Measurements from ENCODE around the gene GMEB2.
"Not testable (repeated sequence)": the region's sequence is repeated elsewhere in the genome, so short reads cannot be mapped to it uniquely, and the experiment has no call there.

The GMEB2 gene

DNA sequence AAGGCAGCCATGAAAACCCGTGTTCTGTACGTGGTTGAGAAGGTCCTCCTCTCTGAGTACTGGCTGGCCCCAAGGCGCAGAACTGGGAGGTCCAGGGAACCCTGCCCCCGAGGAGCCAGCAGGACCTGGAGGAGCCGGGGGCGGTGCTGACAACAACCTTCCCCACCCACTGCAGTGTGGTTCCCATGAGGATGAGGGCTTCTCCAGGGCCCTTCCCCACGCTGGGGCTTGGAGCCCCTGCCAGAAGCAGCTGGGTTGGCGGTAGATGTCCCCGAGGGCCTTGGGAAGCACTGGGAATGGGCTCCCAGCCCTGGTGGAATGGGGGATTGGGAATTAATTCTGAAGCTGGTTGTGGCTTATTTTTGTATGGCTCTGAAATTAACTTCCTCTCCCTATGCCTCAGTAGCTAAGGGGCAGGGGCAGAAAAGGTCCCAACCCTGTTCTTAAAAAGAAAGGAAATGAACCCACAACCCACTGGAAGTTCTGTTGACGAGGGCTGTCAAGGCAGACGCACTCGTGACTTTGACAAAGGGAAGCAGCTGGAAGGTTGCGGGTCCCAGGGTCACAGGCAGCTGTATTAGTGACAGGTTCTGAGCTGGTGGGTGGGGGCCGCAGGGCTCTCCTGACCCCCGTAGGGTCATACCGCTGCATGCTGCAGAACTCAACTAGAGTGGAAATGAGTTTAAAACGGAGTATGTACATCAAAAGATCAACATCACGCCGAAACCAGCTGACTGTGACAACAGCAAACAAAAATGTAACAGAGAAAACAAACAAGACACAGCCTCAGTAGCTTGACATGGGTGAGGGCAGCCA, 38.9 kb downstream of the GMEB2 start:
- no peak for DNase-seq

- no peak for DNase-seq
Observed at GRCh38 chr20:63587256-63587655, 39.6 kb downstream of the GMEB2 start.

DNA sequence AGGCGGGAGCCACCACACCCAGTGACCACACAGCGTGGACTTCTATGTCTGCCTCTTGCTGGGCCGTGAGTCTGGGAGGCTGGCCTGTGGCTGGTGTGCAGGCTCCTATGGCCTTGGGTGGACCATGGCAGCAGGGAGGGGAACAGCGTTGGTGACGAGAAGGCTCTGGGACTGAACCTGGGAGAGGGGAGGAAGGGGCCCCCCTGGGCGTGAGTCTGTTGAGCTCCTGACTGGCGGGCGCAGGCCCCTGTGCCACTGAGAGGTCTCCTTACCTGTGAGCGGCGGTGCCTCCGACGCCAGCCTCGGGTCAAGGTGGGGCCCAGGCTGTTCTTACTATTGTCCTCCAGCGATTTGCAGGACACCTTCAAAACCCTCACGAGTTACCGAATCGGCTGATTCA, 40.1 kb downstream of the GMEB2 start:
- no peak for DNase-seq

DNA sequence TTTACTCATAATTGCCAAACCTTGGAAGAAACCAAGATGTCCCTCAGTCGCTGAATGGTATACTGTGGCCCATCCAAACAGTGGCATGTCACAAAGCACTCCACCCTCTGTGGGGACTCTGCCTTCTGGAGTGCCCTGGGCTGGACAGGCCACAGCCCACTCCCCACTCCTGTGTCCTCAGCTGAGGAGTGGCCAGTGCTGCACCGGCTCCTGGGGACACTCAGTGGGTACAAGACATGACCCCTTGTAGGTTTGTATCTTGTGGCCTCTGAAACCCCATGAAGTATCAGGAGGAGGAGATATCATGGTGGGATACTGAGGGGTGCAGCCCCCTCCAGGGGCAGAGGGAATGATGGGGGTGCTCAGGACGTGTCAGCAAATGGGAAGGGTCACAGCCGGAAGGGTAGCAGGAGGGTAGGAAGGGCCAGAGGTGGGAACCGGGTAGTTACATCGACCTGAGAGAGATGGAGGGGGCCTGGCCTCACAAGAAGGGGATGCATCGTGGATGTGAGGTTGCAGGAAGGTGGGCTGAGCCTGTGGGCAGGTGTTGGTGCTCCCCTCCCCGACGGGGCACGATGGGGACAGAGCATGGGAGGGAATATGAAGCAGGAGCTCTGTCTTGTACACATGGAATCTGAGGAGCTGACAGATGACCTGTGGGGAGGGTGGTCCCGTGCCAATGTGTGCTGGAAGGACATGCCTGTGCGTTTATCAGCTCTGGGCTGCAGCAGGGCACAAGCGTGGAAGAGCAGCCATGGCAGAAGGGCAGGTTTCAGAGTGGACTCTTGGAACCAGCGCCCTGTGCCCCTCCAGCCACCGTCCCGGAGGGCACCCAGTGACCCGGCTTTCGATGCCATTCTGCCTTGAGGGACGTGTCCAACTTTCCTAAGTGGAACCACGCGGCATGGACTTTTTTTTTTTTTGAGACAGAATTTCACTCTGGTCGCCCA, 41.0 kb downstream of the GMEB2 start:
- no peak for DNase-seq

- no peak for DNase-seq
Observed at GRCh38 chr20:63582382-63583063, 44.4 kb downstream of the GMEB2 start.

DNA sequence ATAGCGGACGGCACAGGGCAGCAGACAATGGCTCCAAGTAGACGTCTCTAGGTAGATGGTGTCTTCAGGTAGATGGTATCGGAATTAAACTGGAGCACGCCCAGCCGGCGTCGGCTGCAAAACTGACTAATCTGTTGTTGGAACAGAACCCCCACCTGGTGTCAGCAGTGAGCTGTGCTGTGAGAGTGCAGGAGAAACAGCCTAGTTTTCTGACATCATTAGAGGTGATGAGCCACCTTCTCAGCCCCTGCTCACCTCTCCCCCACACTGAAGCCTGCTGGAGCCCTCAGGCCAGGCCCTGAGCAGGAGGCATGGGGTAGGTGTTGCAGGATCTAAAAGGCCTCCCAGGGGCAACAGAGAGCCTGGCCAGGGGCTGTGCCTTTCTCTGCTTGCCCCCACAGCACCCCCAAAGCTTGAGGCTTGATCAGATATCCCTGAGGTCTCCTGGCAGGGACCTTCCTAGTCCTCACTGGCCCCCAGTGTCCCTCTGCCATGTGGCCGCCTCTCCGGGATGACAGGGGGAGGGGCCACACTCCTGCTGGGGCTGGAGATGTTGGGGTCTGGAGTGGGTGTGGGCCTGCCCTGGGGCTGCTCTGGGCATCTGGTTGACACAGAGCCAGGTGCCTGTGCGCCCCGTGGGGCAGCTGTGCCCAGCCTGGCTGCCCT, 46.0 kb downstream of the GMEB2 start:
- DNase-seq, result peak; percentile 33

DNA sequence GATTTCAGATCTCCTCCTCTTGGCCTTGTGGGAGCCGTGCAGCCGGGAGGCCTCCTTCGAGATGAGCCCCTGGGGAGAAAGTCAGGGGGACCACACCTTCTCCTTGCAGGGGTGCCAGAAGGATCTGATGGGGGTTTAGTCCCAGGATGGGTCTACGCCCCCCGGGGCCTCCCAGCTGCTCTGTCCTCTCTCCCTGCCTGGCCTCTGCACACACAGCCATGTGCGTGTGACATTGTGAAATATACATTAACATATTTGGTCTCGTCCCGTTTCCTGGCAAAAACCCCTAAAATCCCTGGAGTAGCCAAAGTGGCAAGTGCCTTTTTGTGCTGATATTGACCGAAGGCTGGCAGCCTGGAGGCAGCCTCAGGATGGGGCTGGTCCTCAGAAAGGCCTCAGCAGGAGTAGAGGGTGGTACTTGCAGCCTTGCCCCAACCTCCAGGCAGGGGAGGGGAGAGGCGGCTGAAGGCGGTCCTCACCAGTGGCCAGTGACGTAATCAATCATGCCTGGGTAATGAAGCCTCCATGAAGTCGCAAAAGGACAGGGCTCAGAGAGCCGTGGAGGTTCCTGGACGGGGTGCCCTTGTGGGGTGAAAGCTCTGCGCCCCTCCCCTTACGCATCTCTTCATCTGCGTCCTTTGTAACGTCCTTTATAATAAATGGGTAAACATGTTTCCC, 47.7 kb downstream of the GMEB2 start:
- DNase-seq, result no peak

DNA sequence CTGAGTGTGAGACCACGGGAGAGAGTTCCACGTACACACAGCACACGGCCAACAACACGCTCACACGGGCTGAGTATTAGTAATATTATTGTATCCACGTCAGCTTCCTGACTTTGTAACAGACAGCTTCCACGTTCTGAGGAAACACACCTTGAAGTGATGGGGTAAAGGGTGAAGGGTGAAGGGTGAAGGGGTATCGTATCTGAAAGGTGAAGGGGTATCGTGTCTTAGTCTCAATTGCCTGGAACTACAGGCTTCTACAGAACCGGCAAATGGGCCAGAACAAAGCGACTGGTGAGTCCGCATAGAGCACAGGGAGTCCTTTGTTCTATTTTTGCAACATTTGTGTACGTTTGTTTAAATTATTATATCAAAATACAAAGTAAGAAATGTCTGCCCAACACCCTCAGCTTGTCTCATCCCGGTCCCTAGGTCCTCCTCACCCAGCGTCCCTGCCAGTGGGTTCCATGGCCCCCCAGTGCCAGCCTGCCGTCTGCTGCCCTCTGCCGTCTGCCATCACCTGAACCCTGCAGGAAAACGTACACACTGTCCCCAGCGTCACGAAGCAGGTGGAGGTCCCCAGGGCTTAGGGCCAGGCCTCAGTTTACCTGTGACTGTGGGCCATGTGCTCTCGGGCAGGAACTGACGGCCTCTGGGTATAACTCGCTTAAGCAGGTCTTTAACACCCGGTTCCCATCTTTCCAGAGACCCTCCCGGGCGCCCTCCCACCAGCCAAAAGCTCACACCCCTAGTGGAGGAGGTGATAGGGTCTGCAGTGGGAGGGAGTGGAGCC, 48.5 kb downstream of the GMEB2 start:
- DNase-seq, result no peak

DNA sequence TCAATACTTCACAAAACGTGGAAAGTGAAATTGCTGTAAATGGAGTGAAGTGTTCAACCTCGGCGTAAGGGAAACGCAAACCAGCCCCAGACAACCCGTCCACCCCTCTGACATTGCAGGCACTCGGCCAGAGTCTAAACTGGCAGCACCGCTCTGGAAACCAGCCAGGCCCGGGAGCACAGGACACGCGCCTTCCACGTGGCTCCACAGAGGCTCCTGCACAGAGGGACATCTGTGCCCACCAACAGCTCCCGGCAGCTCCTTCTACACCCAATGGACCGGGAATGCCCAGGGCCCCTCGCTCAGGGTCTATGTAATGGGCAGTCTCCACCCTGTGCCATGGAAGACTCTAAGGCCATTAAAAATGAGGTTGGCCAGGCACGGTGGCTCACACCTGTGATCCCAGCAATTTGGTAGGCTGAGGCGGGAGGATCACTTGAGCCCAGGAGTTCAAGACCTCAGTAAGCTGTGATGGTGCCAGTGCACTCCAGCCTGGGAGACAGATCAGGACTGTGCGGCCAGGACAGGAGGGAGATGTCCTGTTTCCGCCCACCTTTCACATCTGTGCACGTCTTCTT, 49.5 kb downstream of the GMEB2 start:
- DNase-seq, result no peak

DNA sequence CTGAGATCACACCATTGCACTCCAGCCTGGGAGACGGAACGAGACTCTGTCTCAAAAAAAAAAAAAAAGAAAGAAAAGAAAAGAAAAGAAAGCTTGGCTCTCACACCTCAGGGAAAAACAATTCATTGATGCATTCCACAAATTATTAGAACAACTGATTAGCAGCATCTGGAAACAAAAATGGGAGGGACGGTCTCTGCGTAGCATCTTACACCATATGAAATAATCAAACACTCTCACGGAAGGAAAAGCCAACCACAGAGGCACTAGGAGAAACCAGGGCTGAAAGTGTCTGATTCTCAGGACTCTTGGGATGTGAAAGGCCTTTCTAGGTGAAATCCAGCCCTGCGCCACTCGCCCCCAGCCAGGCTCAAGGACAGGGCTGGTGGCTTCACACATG, 50.6 kb downstream of the GMEB2 start:
- DNase-seq, result no peak

DNA sequence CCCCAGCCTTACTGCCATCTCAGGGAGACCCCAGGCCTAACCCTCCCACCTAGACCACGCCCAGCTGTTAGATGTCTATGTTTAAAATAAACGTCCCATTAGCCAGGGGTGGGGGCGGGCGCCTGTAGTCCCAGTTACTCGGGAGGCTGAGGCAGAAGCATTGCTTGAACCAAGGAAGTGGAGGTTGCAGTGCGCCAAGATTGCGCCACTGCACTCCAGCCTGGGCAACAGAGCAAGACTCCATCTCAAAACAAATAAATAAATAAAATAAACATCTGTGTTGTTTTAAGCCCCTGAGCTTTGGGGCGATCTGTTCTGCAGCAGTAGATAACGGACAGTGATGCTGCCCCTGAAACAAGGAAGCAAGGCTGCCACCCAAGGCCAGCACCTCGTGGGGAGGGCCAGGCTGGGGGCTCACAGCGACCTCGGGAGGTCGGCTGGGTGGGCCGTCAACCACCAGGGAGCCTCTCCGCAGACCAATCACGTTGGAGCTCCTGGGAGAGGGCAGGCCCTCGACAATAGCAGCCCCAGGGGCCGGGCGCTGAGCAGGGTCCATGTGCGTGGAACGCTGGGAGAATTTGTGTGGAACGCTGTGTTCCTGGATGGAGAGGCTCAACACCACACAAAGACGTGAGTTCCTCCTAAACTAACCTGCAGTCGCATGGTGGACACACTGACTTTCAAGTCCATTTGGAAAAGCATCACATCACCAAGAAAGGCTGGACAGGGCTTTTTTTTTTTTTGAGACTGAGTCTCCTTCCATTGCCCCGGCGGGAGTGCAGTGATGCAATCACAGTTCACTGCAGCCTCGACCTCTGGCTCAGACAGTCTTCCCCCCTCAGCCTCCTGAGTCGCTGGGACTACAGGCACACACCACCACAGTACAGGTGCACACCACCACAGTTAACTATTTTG, 51.8 kb downstream of the GMEB2 start:
- DNase-seq, result no peak

GRCh38 chr20:63574156-63574828, 52.6 kb downstream of the GMEB2 start, which contains the start of gene HELZ2:
Gene HELZ2 (minus strand): TSS chr20:63574239. CDS start chr20:63572385, 1,854 bp downstream.
- peak; percentile 77 for DNase-seq

DNA sequence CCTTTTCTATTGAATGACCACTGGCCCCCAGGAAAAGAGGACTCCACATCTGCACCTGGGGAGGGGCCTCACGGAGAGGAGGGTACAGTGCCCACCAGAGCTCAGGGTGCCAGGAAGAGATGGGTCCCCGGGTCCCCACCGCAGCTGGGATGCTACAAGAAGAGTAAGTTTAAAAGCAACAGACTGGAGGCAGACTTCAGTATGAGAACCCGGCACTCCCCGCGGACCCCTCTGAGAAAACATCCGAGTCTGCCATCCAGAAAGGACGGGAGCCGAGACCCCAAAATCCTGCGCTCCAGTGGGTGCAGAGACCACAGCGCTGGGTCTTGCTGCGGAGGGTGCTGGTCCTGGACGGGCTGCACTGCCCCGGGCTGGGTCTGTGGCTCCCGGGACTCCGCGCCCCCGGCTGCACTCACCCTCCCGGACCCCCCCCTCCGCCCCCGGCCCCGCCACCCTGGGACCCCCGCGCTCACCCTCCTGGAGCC, 53.2 kb downstream of the GMEB2 start:
- DNase-seq, result no peak

DNA sequence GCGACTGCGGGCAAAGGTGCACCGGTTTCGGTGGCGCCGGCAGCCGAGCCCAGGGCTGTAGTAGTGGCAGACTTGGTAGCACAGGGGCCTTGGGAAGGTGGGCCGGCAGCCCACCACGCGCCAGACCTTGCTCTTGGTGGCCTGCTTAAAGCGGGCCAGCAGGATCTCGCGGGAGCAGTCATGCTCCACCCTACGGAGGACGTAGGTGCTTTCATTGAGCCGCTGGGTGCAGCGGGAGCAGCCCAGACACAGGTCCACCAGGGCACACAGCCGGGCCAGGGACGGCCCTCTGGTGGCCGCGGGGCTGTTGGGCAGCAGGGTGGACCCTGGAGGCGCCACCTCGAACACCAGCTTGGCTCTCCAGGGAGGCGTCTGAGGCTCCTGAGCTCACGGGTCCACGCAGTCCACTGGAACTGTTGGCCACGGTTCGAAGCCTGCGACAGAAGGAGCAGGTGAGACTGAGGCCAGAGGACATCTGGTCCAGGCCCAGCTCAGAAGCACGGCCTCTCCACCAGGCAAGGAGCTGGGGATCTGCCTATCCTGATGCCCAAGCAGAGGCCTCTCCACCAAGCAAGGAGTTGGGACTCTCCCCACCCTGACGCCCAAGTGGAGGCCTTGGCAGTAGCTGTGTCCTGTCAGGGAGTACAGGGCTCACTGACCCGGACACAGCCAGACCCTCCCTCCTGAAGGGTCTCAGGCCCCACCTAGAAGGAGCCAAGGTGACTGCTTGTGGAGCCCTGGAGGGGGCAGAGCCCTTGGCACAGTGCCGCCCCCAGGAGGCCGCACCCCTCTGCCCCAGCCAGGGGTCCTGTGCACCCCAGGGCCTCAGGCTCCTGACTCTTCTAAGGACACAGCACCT, 53.9 kb downstream of the GMEB2 start:
- no peak for DNase-seq

- no peak for DNase-seq
Observed at GRCh38 chr20:63572071-63572787, 54.7 kb downstream of the GMEB2 start.

- DNase-seq, result not testable (repeated sequence)
Observed at GRCh38 chr20:63571087-63571478, 55.8 kb downstream of the GMEB2 start.

Measured in fibroblast of skin of scalp (primary cell).